GM12878 (cell line): ENCODE results near the gene DNAH3. TPM values are rescaled to one million over a fixed set of nuclear protein-coding genes. Genes with fewer than 3 reads are reported as not detected.

Experiments used
- ATAC-seq: fragments of 200-7000 bp; cut with Tn5 transposase; 3 replicates; pipeline ENCODE4 v1.9.1; 2020; ENCODE audit warnings: mild to moderate bottlenecking, moderate library complexity
- BruUV-seq: library from RNA; stranded (reverse); fragments of 400-500 nt; replicated peaks from 2 replicates; lab custom pipeline; 2021; lab: Mats Ljungman, UMichigan
- CTCF ChIA-PET: fragments of 300-600 bp; sonication (Branson Sonifier 250); formaldehyde crosslinking; extraction: SDS; loops from one replicate; lab custom pipeline; 2021; ENCODE audit warnings: inconsistent platforms; lab: Yijun Ruan, JAX
- POLR2A ChIA-PET: fragments of 350-600 bp; formaldehyde crosslinking; extraction: SDS; loops from one replicate; lab custom pipeline; 2021; ENCODE audit warnings: inconsistent platforms; lab: Charles Lee
- RAD21 ChIA-PET: fragments of 300-600 bp; sonication (Branson Sonifier 250); formaldehyde crosslinking; loops from one replicate; lab custom pipeline; 2023; ENCODE audit warnings: antibody characterized with exemption; ENCODE audit not compliant: unreplicated experiment; lab: Charles Lee
- SMC1A ChIA-PET: fragments of 300-600 bp; sonication (Branson Sonifier 250); formaldehyde crosslinking; loops from one replicate; lab custom pipeline; 2023; ENCODE audit not compliant: unreplicated experiment, uncharacterized antibody; lab: Charles Lee
- DNase-seq: peaks from one replicate; pipeline ENCODE4 v3.0.0-alpha.2; 2011; ENCODE audit warnings: low read depth, low spot score
- FAIRE-seq: peaks from 3 replicates; lab custom pipeline; 2011; peaks lifted over from hg19 to GRCh38; lab: Jason Lieb, UNC
- H2AFZ ChIP-seq: 2 replicates; pipeline ENCODE4 v1.6.0; 2011; ENCODE audit warnings: low read depth, low read length, control low read depth; ENCODE audit not compliant: control insufficient read depth
- H3K27ac ChIP-seq: 2 replicates; pipeline ENCODE4 v1.5.1; 2011; ENCODE audit warnings: control low read depth; ENCODE audit not compliant: control insufficient read depth, insufficient read depth
- H3K27me3 ChIP-seq, 2 experiments: replicated peaks in 1 of 2; 2 replicates each; pipeline versions ENCODE4 v1.6.0 to v1.6.1; 2011; ENCODE audit warnings: low read length in 1 of 2; ENCODE audit not compliant: control insufficient read depth in 2 of 2, insufficient read depth in 2 of 2
- H3K36me3 ChIP-seq, 2 experiments: 2 replicates each; pipeline ENCODE4 v1.5.1; 2011; ENCODE audit warnings: low read length in 1 of 2; ENCODE audit not compliant: control insufficient read depth in 2 of 2, insufficient read depth in 2 of 2
- H3K4me1 ChIP-seq: 2 replicates; pipeline ENCODE4 v1.6.1; 2011; ENCODE audit warnings: mild to moderate bottlenecking, low read length, moderate library complexity, mixed read lengths; ENCODE audit not compliant: control insufficient read depth, insufficient read depth
- H3K4me2 ChIP-seq: 2 replicates; pipeline ENCODE4 v1.6.0; 2011; ENCODE audit warnings: control low read depth; ENCODE audit not compliant: control insufficient read depth, insufficient read depth
- H3K4me3 ChIP-seq: fragments of 200-600 bp; sonication (generic); 2 replicates; pipeline ENCODE4 v1.5.1; 2016
- H3K79me2 ChIP-seq: 2 replicates; pipeline ENCODE4 v1.6.0; 2011; ENCODE audit warnings: low read length; ENCODE audit not compliant: control insufficient read depth, insufficient read depth
- H3K9ac ChIP-seq: 2 replicates; pipeline ENCODE4 v1.8.0; 2011; ENCODE audit warnings: low read length, control low read depth, mixed read lengths; ENCODE audit not compliant: control insufficient read depth, insufficient read depth
- H3K9me3 ChIP-seq: replicated peaks from 3 replicates; pipeline ENCODE4 v1.5.1; 2011; ENCODE audit warnings: mild to moderate bottlenecking, low read length; ENCODE audit not compliant: control insufficient read depth, insufficient read depth
- H4K20me1 ChIP-seq: 2 replicates; pipeline ENCODE4 v1.6.0; 2011; ENCODE audit not compliant: control insufficient read depth, insufficient read depth
- BMI1 ChIP-seq: fragments of 450-650 bp; IDR thresholded peaks from 2 replicates; pipeline ENCODE4 v1.6.1; 2016; ENCODE audit warnings: mild to moderate bottlenecking, moderate library complexity, borderline replicate concordance
- CBX5 ChIP-seq: sonication (generic); IDR thresholded peaks from 2 replicates; pipeline ENCODE4 v1.6.1; 2016; ENCODE audit warnings: low read depth, moderate library complexity, mild to moderate bottlenecking, inconsistent platforms
- E2F4 ChIP-seq: IDR thresholded peaks from 2 replicates; pipeline ENCODE4 v1.6.1; 2012; ENCODE audit warnings: low read depth, low read length, improper control_type of control experiment
- E2F8 ChIP-seq: fragments of 450-650 bp; IDR thresholded peaks from 2 replicates; pipeline ENCODE4 v1.6.1; 2018; ENCODE audit warnings: mild to moderate bottlenecking, low read depth, moderate library complexity; ENCODE audit not compliant: partially characterized antibody
- GATAD2B ChIP-seq: fragments of 450-650 bp; conservative IDR thresholded peaks from 2 replicates; pipeline ENCODE4 v1.6.1; 2017; ENCODE audit warnings: low read depth, mild to moderate bottlenecking, moderate library complexity
- PML ChIP-seq: IDR thresholded peaks from 2 replicates; pipeline ENCODE4 v1.6.1; 2012; ENCODE audit warnings: low read length, inconsistent platforms
- TCF3 ChIP-seq: IDR thresholded peaks from 2 replicates; pipeline ENCODE4 v1.6.1; 2012; ENCODE audit warnings: low read depth, mild to moderate bottlenecking, low read length, borderline replicate concordance; ENCODE audit not compliant: insufficient read depth
- ZNF384 ChIP-seq: IDR thresholded peaks from 2 replicates; pipeline ENCODE4 v1.6.1; 2012; ENCODE audit warnings: low read depth, mild to moderate bottlenecking, low read length, improper control_type of control experiment, borderline replicate concordance
- WGBS: methylation state at CpG from one replicate; pipeline ENCODE4 v1.1.6; 2016; ENCODE audit warnings: low lambda C conversion rate; ENCODE audit not compliant: insufficient replicate concordance, insufficient coverage; ENCODE audit errors: missing lambda C conversion rate; 5-methylcytosine and 5-hydroxymethylcytosine counted together
- in situ Hi-C: fragments of 300-500 bp; cut with MboI; formaldehyde crosslinking; loops from 9 replicates; pipeline ENCODE4 v1.14.3; 2018; ENCODE audit warnings: mixed read lengths
- intact Hi-C: fragments of 100-400 bp; cut with micrococcal nuclease; formaldehyde crosslinking; loops from one replicate; pipeline ENCODE4 v1.14.2; 2022; ENCODE audit not compliant: unreplicated experiment
- polyA plus RNA-seq, 11 experiments: library from polyadenylated mRNA; depleted of rRNA in 4 of 11; unstranded in 6 of 11; stranded (reverse) in 5 of 11; fragments of >200 nt; fragmentation: Nextera tagmentation in 4 of 11; fragmentation: Illumina TruSeq in 1 of 11; extraction: Ambion mirVana in 4 of 11; extraction: Trizol in 1 of 11; gene quantifications; 1 replicate in 1 of 11; 2 replicates in 10 of 11; pipeline versions ENCODE4 v1.2.1 to v1.2.3, GENCODE V29; 2011 to 2016; ENCODE audit warnings: inconsistent platforms in 2 of 11, missing spikeins in 2 of 11, low read depth in 1 of 11
- total RNA-seq, 4 experiments: library from RNA; depleted of rRNA in 3 of 4; stranded (reverse); fragments of >200 nt in 3 of 4; fragmentation: Illumina TruSeq in 1 of 4; extraction: Trizol in 1 of 4; gene quantifications; 2 replicates each; pipeline versions ENCODE4 v1.2.1 to v1.2.3, GENCODE V29; 2013 to 2021
- TF ChIP-seq, protein P1 (sequence below): fragments of 450-650 bp; IDR thresholded peaks from 2 replicates; pipeline ENCODE4 v1.6.1; 2016; ENCODE audit warnings: mild to moderate bottlenecking, moderate library complexity, borderline replicate concordance

Gene DNAH3
- total and polyA plus RNA-seq, 10 of the 15 experiments (the other 5 are each of a cell fraction or from before 2014, with no cell fraction given), result under 0.01 to 0.04 (median 0.04) TPM; not detected in 5

- Histone ChIP-seq H3K9me3 (no peaks in the 10 kb centered on the region), H3K4me3 (no peak overlapping the region), H3K9ac (no peak overlapping the region), H3K4me2 (no peak overlapping the region), H3K4me1 (peaks cover 12% of the 10 kb centered on the region), H3K79me2 (no peaks in the 10 kb centered on the region; the same call in none of the 2 replicates), H3K36me3 (no peaks in the 10 kb centered on the region), H3K27ac (no peak overlapping the region), H3K27me3 (no peaks in the 10 kb centered on the region), H4K20me1 (no peaks in the 10 kb centered on the region), H2AFZ (no peak overlapping the region)
- ATAC-seq (no peak), FAIRE-seq (no peak), DNase-seq (no peak)
- RAD21 ChIA-PET, result no interaction called here
- WGBS, result 92% methylated on average over 5 of the region's 5 CpGs
- SMC1A ChIA-PET, result interaction anchor here (0.9 to 1.5 kb wide), 6 partner anchors 8 to 30 kb away, joined by 3 to 4 read pairs (median 3); no protein-coding TSS in a partner anchor
- in situ Hi-C loops (no loop called here), intact Hi-C loops (no loop called here)
- no TSS peak for BruUV-seq
- POLR2A ChIA-PET, result interaction anchor here (0.5 to 0.7 kb wide), 2 partner anchors 14 to 55 kb away, joined by 3 read pairs; no protein-coding TSS in a partner anchor
- CTCF ChIA-PET, result interaction anchor here (1.8 kb wide), 1 partner anchor 9 kb away, joined by 5 read pairs; no protein-coding TSS in a partner anchor
- no peak for TF ChIP-seq BMI1
- TF ChIP-seq, protein P1, sequence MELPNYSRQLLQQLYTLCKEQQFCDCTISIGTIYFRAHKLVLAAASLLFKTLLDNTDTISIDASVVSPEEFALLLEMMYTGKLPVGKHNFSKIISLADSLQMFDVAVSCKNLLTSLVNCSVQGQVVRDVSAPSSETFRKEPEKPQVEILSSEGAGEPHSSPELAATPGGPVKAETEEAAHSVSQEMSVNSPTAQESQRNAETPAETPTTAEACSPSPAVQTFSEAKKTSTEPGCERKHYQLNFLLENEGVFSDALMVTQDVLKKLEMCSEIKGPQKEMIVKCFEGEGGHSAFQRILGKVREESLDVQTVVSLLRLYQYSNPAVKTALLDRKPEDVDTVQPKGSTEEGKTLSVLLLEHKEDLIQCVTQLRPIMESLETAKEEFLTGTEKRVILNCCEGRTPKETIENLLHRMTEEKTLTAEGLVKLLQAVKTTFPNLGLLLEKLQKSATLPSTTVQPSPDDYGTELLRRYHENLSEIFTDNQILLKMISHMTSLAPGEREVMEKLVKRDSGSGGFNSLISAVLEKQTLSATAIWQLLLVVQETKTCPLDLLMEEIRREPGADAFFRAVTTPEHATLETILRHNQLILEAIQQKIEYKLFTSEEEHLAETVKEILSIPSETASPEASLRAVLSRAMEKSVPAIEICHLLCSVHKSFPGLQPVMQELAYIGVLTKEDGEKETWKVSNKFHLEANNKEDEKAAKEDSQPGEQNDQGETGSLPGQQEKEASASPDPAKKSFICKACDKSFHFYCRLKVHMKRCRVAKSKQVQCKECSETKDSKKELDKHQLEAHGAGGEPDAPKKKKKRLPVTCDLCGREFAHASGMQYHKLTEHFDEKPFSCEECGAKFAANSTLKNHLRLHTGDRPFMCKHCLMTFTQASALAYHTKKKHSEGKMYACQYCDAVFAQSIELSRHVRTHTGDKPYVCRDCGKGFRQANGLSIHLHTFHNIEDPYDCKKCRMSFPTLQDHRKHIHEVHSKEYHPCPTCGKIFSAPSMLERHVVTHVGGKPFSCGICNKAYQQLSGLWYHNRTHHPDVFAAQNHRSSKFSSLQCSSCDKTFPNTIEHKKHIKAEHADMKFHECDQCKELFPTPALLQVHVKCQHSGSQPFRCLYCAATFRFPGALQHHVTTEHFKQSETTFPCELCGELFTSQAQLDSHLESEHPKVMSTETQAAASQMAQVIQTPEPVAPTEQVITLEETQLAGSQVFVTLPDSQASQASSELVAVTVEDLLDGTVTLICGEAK, result no peak
- TF ChIP-seq TCF3, result no peak
- TF ChIP-seq E2F4, result no peak
- TF ChIP-seq CBX5, result no peak
- TF ChIP-seq PML, result no peak
- no peak for TF ChIP-seq GATAD2B
- TF ChIP-seq E2F8, result no peak
- no peak for TF ChIP-seq ZNF384
These were observed 266.9 kb downstream of the DNAH3 start for GRCh38 chr16:20883554-20884239.
